H9 (cell line): ENCODE measurements around the gene FARS2. TPM values are rescaled to one million over a fixed set of nuclear protein-coding genes. Genes with fewer than 3 reads are reported as not detected.

Experiments
- DNase-seq: peaks from one replicate; pipeline ENCODE4 v3.0.0-alpha.2; 2017
- H2AFZ ChIP-seq: one replicate; pipeline ENCODE4 v1.6.1; 2013; ENCODE audit warnings: mild to moderate bottlenecking, low read length, control low read depth, moderate library complexity
- H2AK5ac ChIP-seq: 2 replicates; pipeline ENCODE4 v1.6.1; 2013; ENCODE audit warnings: low read length, control low read depth, mixed read lengths; ENCODE audit not compliant: insufficient read length
- H2BK120ac ChIP-seq: one replicate; pipeline ENCODE4 v1.6.1; 2013; ENCODE audit warnings: low read depth, mild to moderate bottlenecking, low read length, control low read depth, inconsistent platforms; ENCODE audit not compliant: poor library complexity, severe bottlenecking
- H2BK12ac ChIP-seq: 2 replicates; pipeline ENCODE4 v1.6.1; 2013; ENCODE audit warnings: low read length, control low read depth, mixed read lengths, low read depth; ENCODE audit not compliant: insufficient read length
- H2BK15ac ChIP-seq: 2 replicates; pipeline ENCODE4 v1.6.1; 2013; ENCODE audit warnings: low read depth, low read length, control low read depth
- H2BK20ac ChIP-seq: one replicate; pipeline ENCODE4 v1.6.1; 2013; ENCODE audit warnings: low read depth, mild to moderate bottlenecking, low read length, control low read depth, inconsistent platforms; ENCODE audit not compliant: poor library complexity, severe bottlenecking
- H2BK5ac ChIP-seq: 2 replicates; pipeline ENCODE4 v1.6.1; 2013; ENCODE audit warnings: low read length, control low read depth, mixed read lengths; ENCODE audit not compliant: insufficient read length
- H3K14ac ChIP-seq: 2 replicates; pipeline ENCODE4 v1.6.1; 2013; ENCODE audit warnings: low read length, control low read depth; ENCODE audit not compliant: insufficient read depth
- H3K18ac ChIP-seq: 2 replicates; pipeline ENCODE4 v1.6.1; 2013; ENCODE audit warnings: low read depth, mild to moderate bottlenecking, mixed read lengths, low read length, control low read depth; ENCODE audit not compliant: insufficient read length
- H3K23ac ChIP-seq: 2 replicates; pipeline ENCODE4 v1.6.1; 2013; ENCODE audit warnings: low read length, control low read depth, mixed read lengths, low read depth; ENCODE audit not compliant: insufficient read length
- H3K23me2 ChIP-seq: 2 replicates; pipeline ENCODE4 v1.6.1; 2013; ENCODE audit warnings: low read depth, mild to moderate bottlenecking, mixed read lengths, low read length, control low read depth; ENCODE audit not compliant: insufficient read length, poor library complexity, severe bottlenecking
- H3K27ac ChIP-seq: 2 replicates; pipeline ENCODE4 v1.5.1; 2013; ENCODE audit warnings: low read length, control low read depth, mixed read lengths, low read depth; ENCODE audit not compliant: insufficient read length
- H3K27me3 ChIP-seq: 2 replicates; pipeline ENCODE4 v1.6.1; 2013; ENCODE audit warnings: low read length, control low read depth, inconsistent platforms; ENCODE audit not compliant: insufficient read depth
- H3K4ac ChIP-seq: 2 replicates; pipeline ENCODE4 v1.6.1; 2013; ENCODE audit warnings: low read depth, mild to moderate bottlenecking, control low read depth, inconsistent platforms, low read length, moderate library complexity
- H3K4me1 ChIP-seq: 2 replicates; pipeline ENCODE4 v1.6.1; 2013; ENCODE audit warnings: low read length, control low read depth, inconsistent platforms; ENCODE audit not compliant: insufficient read depth
- H3K4me2 ChIP-seq: 2 replicates; pipeline ENCODE4 v1.6.1; 2013; ENCODE audit warnings: low read length, control low read depth, mixed read lengths; ENCODE audit not compliant: insufficient read length, insufficient read depth
- H3K56ac ChIP-seq: 2 replicates; pipeline ENCODE4 v1.6.1; 2013; ENCODE audit warnings: low read depth, mild to moderate bottlenecking, mixed read lengths, low read length, control low read depth; ENCODE audit not compliant: insufficient read length
- H3K79me1 ChIP-seq: 2 replicates; pipeline ENCODE4 v1.6.1; 2013; ENCODE audit warnings: low read depth, mild to moderate bottlenecking, moderate library complexity, low read length, control low read depth, inconsistent platforms; ENCODE audit not compliant: insufficient read depth, poor library complexity, severe bottlenecking
- H3K79me2 ChIP-seq: 2 replicates; pipeline ENCODE4 v1.6.1; 2013; ENCODE audit warnings: low read length, control low read depth, inconsistent platforms; ENCODE audit not compliant: insufficient read depth
- H3K9ac ChIP-seq: 2 replicates; pipeline ENCODE4 v1.6.1; 2013; ENCODE audit warnings: low read length, control low read depth, mixed read lengths; ENCODE audit not compliant: insufficient read length; ENCODE audit errors: extremely low read depth
- H3K9me3 ChIP-seq: one replicate; pipeline ENCODE4 v1.6.1; 2013; ENCODE audit warnings: low read depth, low read length, inconsistent platforms; ENCODE audit not compliant: control insufficient read depth
- H3T11ph ChIP-seq: one replicate; pipeline ENCODE4 v1.6.1; 2013; ENCODE audit warnings: mild to moderate bottlenecking, low read length, control low read depth, inconsistent platforms
- H4K20me1 ChIP-seq: one replicate; pipeline ENCODE4 v1.6.1; 2013; ENCODE audit not compliant: control insufficient read depth, insufficient read length, insufficient read depth
- H4K5ac ChIP-seq: 2 replicates; pipeline ENCODE4 v1.6.1; 2013; ENCODE audit warnings: low read depth, mild to moderate bottlenecking, mixed read lengths, low read length, control low read depth; ENCODE audit not compliant: insufficient read length
- H4K8ac ChIP-seq: replicated peaks from 2 replicates; pipeline ENCODE4 v1.6.1; 2013; ENCODE audit warnings: low read length, control low read depth, mixed read lengths, low read depth; ENCODE audit not compliant: insufficient read length
- H4K91ac ChIP-seq: 2 replicates; pipeline ENCODE4 v1.6.1; 2013; ENCODE audit warnings: low read depth, mild to moderate bottlenecking, moderate library complexity, mixed read lengths, low read length, control low read depth; ENCODE audit not compliant: insufficient read length
- H3K27ac Mint-ChIP-seq, 3 experiments: 2 replicates in 2 of 3; 3 replicates in 1 of 3; pipeline ENCODE4 v1.8.0; 2020 to 2021; ENCODE audit warnings: mixed read lengths in 3 of 3, mild to moderate bottlenecking in 1 of 3, moderate library complexity in 1 of 3
- H3K27me3 Mint-ChIP-seq: 2 replicates; pipeline ENCODE4 v1.8.0; 2021; ENCODE audit warnings: low read depth, mild to moderate bottlenecking, moderate library complexity, mixed read lengths
- H3K36me3 Mint-ChIP-seq, 3 experiments: 2 replicates in 2 of 3; 3 replicates in 1 of 3; pipeline ENCODE4 v1.8.0; 2020 to 2021; ENCODE audit warnings: low read depth in 3 of 3, mixed read lengths in 3 of 3; ENCODE audit not compliant: insufficient read depth in 1 of 3
- H3K4me1 Mint-ChIP-seq, 2 experiments: 2 replicates each; pipeline ENCODE4 v1.8.0; 2020; ENCODE audit warnings: mixed read lengths in 2 of 2
- H3K4me3 Mint-ChIP-seq, 2 experiments: 2 replicates in 1 of 2; 3 replicates in 1 of 2; pipeline ENCODE4 v1.8.0; 2020 to 2021; ENCODE audit warnings: mild to moderate bottlenecking in 2 of 2, mixed read lengths in 2 of 2, moderate library complexity in 1 of 2
- H3K9me3 Mint-ChIP-seq, 2 experiments: 2 replicates in 1 of 2; 3 replicates in 1 of 2; pipeline ENCODE4 v1.8.0; 2020; ENCODE audit warnings: mild to moderate bottlenecking in 2 of 2, mixed read lengths in 2 of 2, moderate library complexity in 1 of 2
- WGBS: extraction: QIAGEN DNeasy Blood & Tissue Kit; methylation state at CpG from one replicate; pipeline ENCODE4 v1.1.7; 2013; ENCODE audit warnings: missing lambda C conversion rate, low lambda C conversion rate, mixed read lengths; ENCODE audit not compliant: insufficient read length; ENCODE audit errors: extremely low coverage; 5-methylcytosine and 5-hydroxymethylcytosine counted together
- total RNA-seq: library from RNA; stranded (reverse); gene quantifications from 2 replicates; pipeline ENCODE4 v1.2.1, GENCODE V29; 2021
- TF ChIP-seq, protein P1 (sequence below): fragments of 200-600 bp; sonication (generic); conservative IDR thresholded peaks from 3 replicates; pipeline ENCODE4 v1.8.0; 2021; ENCODE audit warnings: antibody characterized with exemption, mild to moderate bottlenecking

Gene FARS2
- total RNA-seq, 1 experiment from 2014 or later, result 8.5 TPM

DNA sequence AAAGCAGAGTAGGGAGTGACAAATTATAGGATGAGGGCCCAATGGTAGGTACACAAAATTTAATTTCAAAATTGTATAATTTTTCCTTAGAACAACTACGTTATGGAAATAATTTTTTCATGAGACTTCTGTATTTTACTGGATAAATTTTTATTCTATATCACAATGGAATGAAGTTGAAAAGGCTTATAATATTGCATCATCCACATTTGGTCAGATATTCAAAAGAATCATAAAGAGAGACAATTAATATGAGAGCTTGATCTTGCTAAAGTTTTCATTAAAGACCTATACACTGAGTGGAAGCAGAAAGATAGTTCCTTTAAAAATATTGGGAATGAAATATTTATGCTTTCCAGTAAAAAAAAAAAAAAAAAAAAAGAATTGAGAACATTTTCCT, 242.8 kb downstream of the FARS2 start:
- Histone ChIP-seq H3K79me2 (no peaks in the 10 kb centered on the region), H4K91ac (no peak overlapping the region), H3T11ph (peak overlapping the region; percentile 3), H3K79me1 (no peaks in the 10 kb centered on the region), H2BK5ac (no peak overlapping the region), H3K14ac (no peak overlapping the region), H3K56ac (no peak overlapping the region), H3K27ac (no peak overlapping the region), H3K9ac (no peak overlapping the region), H4K8ac (no peak overlapping the region), H3K23ac (no peak overlapping the region), H3K27me3 (no peaks in the 10 kb centered on the region), H2AK5ac (no peak overlapping the region), H2BK20ac (no peak overlapping the region), H3K4ac (no peak overlapping the region), H3K4me1 (peaks cover 3% of the 10 kb centered on the region; the same call in 1 of the 2 replicates), H2BK15ac (no peak overlapping the region), H2AFZ (no peak overlapping the region), H3K4me2 (no peak overlapping the region), H3K18ac (no peak overlapping the region), H3K23me2 (no peaks in the 10 kb centered on the region), H4K5ac (no peak overlapping the region), H2BK120ac (no peak overlapping the region), H3K9me3 (no peaks in the 10 kb centered on the region), H2BK12ac (no peak overlapping the region), H4K20me1 (no peaks in the 10 kb centered on the region)
- no peak overlapping the region for H3K4me3 Mint-ChIP-seq
- 0 out of 7 replicates have a peak, but pooled peaks cover 0 to 5% (median 0%) of the 10 kb centered on the region in 3 experiments for H3K36me3 Mint-ChIP-seq
- H3K27ac Mint-ChIP-seq, result no peak overlapping the region
- H3K27me3 Mint-ChIP-seq, result no peaks in the 10 kb centered on the region
- H3K4me1 Mint-ChIP-seq, result peaks cover 19 to 38% of the 10 kb centered on the region in 2 experiments
- no CpG with 5 or more reads among the region's 1 CpG for WGBS
- peaks cover 0 to 2% of the 10 kb centered on the region in 2 experiments; a peak in 1 of 5 replicates for H3K9me3 Mint-ChIP-seq
- TF ChIP-seq, protein P1, sequence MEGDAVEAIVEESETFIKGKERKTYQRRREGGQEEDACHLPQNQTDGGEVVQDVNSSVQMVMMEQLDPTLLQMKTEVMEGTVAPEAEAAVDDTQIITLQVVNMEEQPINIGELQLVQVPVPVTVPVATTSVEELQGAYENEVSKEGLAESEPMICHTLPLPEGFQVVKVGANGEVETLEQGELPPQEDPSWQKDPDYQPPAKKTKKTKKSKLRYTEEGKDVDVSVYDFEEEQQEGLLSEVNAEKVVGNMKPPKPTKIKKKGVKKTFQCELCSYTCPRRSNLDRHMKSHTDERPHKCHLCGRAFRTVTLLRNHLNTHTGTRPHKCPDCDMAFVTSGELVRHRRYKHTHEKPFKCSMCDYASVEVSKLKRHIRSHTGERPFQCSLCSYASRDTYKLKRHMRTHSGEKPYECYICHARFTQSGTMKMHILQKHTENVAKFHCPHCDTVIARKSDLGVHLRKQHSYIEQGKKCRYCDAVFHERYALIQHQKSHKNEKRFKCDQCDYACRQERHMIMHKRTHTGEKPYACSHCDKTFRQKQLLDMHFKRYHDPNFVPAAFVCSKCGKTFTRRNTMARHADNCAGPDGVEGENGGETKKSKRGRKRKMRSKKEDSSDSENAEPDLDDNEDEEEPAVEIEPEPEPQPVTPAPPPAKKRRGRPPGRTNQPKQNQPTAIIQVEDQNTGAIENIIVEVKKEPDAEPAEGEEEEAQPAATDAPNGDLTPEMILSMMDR, result no peak
- no peak for DNase-seq
